HFF-Myc (cell line): Measurements from ENCODE around the gene SMAGP.
"Not testable (repeated sequence)": the region's sequence is repeated elsewhere in the genome, so short reads cannot be mapped to it uniquely, and the experiment has no call there.

ENCODE experiments used
- DNase-seq: peaks from one replicate; pipeline ENCODE4 v3.0.0-alpha.2; 2011; ENCODE audit warnings: low read depth; ENCODE audit errors: extremely low read depth
- H3K4me3 ChIP-seq: replicated peaks from 2 replicates; pipeline ENCODE4 v1.5.1; 2011; ENCODE audit warnings: low read depth, mild to moderate bottlenecking, control low read depth, low read length
- TF ChIP-seq, protein P1 (sequence below): IDR thresholded peaks from 2 replicates; pipeline ENCODE4 v1.5.1; 2012; ENCODE audit warnings: mild to moderate bottlenecking, low read depth, low read length, control low read depth; ENCODE audit errors: missing control alignments

The SMAGP gene

DNA sequence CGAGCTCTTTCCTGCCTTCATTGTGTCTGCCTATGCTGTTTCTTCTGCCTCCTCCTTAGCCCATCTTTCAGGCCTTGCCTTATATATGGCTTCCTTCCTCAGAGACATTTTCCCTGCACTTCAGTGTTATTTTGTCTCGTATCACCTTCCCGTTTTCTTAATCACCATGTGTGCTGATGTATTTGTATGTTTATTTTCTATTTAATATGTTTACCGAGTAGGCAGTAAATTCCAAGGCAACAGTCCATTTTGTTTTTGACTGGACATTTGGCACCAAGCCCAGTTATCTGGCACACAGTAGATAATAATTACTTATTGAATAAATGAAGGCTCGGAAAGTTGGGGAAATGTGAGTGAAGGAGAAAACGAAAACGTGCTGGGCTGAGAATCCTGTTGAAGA, 47.8 kb downstream of the SMAGP start:
- no peak for DNase-seq
- H3K4me3 ChIP-seq = no peak overlapping the region
- TF ChIP-seq, protein P1, sequence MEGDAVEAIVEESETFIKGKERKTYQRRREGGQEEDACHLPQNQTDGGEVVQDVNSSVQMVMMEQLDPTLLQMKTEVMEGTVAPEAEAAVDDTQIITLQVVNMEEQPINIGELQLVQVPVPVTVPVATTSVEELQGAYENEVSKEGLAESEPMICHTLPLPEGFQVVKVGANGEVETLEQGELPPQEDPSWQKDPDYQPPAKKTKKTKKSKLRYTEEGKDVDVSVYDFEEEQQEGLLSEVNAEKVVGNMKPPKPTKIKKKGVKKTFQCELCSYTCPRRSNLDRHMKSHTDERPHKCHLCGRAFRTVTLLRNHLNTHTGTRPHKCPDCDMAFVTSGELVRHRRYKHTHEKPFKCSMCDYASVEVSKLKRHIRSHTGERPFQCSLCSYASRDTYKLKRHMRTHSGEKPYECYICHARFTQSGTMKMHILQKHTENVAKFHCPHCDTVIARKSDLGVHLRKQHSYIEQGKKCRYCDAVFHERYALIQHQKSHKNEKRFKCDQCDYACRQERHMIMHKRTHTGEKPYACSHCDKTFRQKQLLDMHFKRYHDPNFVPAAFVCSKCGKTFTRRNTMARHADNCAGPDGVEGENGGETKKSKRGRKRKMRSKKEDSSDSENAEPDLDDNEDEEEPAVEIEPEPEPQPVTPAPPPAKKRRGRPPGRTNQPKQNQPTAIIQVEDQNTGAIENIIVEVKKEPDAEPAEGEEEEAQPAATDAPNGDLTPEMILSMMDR = no peak

DNA sequence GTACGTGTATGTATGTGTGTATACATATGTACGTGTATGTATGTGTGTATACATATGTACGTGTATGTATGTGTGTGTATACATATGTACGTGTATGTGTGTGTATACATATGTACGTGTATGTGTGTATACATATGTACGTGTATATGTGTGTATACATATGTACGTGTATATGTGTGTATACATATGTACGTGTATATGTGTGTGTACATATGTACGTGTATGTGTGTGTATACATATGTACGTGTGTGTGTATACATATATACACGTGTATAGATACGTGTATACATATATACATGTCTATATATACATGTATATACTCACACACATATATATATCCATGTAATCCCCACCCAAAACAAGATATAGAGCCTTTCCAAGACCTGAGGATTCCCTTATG, 50.4 kb downstream of the SMAGP start:
- not testable (repeated sequence) for H3K4me3 ChIP-seq, DNase-seq

DNA sequence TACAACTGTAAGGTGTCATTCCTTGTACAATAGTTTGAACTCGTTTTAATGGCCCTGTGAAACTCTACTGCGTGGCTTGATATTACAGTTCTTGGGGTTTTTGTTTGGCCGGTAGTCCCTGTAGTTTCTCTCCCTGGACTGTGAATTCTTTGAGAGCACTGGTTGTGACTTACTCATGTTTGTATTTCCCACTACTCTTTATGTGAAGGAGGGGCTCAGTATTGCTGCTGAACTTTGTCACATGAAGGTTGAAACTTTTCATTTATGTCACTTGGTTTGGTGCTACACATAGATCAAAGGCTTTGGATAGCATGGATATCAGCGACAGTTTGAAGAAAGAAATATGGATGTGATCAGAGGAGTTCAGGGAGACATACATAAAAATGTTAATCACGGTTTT, 50.9 kb downstream of the SMAGP start:
- no peak overlapping the region for H3K4me3 ChIP-seq
- TF ChIP-seq, protein P1 = no peak
- no peak for DNase-seq

DNA sequence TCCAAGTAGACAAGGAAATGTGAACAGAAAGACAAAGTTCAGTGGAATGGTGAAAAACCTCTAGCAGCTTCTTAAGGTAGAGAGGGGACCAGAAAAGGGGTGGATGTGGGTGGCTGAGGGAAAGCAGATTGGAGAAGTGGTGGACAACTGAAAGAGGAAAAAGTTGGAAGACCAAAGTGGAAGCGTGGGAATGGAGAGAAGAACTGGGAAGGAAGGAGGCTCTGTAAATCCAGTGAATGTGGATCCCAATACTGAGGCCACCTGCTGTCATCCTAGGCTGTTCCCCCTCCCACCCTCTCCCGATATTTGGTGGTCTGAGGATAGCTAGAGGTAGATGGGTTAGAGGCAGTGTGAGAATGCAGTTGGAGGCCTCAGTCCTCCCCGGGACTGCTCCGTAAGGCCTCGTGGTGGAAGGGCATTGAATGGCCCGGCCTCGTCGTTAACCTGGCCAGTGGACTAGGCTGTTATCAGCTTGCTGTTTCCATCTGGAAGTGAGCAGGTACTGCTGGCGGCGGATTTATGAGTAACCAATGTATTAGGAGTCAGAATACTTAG, 51.5 kb downstream of the SMAGP start:
- peak overlapping the region; percentile 59 for H3K4me3 ChIP-seq
- TF ChIP-seq, protein P1 = no peak
- no peak for DNase-seq

DNA sequence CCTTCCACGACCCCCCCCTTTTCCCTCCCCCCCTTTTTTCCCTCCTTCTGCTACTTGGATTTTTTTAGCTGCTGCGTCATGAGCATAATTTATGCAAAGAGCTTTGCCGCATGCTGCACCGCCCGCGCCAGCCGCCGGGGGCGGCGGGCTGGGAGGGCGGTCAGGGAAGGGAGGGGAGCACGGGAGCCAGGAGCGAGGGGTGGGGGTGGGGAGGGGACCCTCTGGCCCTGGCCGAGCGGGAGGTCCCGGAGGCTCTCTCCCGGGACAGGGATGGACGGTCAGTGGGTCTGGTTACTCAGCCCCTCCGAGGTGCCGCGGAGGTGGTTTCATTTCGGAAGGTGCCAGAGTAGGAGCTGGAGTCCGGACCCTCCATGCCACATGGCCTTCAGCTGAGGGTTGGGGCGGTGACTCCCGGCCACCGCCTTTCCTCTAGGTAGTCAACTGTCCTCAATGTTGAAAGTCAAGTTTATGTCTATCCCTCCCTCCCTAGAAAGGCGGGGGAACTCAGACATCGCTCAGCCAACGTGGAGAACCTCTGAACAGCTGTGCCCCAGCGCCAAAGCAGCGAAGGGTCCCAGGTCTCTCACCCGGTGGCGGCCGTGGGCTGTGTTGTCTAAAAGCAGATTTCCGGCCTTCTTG, 52.1 kb downstream of the SMAGP start, which contains the start of gene POU6F1:
TSS of gene POU6F1 (minus strand) at position 95 of the 639 bp plus-strand sequence. CDS start 11,226 bp downstream, outside the sequence.
- peak; percentile 42 for DNase-seq
- H3K4me3 ChIP-seq = peak within 1 kb of the TSS; percentile 59
- TF ChIP-seq, protein P1 = peak; percentile 20

DNA sequence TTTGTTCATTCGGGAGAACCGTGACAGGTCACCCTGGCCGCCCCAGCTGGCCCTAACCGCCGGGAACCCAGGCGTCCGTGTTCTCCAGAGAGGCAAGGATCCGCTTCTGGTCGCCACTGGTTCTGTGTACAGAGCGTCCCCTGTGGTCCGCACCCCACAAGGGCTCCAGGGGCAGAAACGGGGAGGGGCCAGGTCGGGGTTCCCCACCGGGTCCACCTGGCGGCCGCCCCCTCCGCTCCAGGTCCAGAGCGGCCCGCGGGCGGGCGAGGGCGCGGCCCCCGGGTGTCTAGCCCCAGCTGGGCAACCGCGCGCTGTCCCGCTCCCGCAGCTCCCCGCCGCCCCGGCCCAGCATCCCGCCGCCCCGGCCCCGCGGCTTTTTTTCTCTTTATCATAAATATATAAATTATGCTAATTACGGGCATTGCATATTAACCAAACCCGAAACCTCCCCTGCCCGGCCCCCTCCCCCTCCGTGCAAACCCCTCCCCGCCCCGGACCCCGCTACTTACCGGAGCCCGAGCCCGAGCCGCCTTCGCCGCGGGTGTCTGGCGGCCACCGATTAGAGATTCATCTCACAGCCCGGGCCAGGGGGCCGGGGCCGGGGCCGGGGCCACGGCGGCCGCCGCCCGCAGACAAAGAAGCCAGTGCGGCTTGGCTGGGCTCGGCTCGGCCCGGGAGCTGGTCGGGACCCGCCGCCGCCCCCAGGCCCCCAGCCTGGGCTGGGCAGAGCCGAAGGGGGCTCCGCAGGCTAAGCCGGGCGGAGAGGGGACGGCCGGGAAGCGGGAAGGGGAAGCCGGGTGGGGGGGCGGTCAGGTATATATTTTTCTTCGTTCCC, 52.9 kb downstream of the SMAGP start:
- no peak for DNase-seq
- peak overlapping the region; percentile 59 for H3K4me3 ChIP-seq
- TF ChIP-seq, protein P1 = no peak

DNA sequence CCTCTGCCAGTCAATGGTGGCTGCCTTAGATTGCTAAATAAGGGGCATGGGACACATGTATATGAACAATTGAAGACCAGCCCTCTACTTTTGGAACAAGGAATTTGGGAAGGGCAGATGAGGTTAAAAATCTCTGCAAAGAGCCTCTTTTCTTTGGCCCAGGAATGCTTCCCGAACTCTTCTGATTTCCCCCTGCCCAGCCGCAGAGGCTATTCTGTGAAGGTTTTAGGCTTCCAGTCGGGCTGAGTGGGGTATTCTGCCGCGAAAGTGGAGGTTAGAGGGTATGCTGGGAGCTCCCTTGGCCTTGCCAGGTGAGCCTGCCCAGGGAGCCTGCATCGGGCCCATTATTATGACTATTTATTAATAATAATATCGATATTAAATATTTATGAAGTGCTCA, 53.6 kb downstream of the SMAGP start:
- TF ChIP-seq, protein P1 = no peak
- no peak for DNase-seq
- H3K4me3 ChIP-seq = peak overlapping the region; percentile 59
